Measurements from ENCODE around the gene LSS.

DNA sequence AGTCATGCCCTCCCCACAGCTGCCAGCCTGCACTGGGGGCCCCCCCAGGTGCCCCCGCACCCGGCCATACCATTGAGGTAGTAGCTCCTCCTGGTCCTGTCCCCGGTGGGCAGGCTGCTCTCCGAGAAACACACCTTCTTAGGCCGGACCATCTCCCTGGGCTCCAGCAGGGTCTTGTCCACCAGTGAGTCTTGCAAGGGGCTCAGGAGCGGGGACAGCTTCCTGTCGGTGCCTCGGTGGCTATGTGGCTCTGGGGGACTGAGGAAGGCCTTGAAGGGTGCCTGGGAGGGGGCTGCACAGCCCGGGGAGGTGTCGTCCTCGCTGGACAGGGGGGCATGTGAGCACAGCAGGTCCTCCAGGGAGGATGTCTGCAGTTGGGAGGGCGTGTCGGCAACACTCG is 60.3 kb downstream of the LSS start:
- no peak for TF ChIP-seq POLR2AphosphoS5 (IDR thresholded peaks at IDR 0.05; ENCODE audit: borderline replicate concordance, low read depth, low read length)
- no peak for TF ChIP-seq EZH2 (IDR thresholded peaks at IDR 0.05)
